ENCODE data around the gene DCAF17.
A peak's percentile ranks its signal among the peaks of the same experiment; 100 is the strongest.
"Not testable (repeated sequence)": the region's sequence is repeated elsewhere in the genome, so short reads cannot be mapped to it uniquely, and the experiment has no call there.

DCAF17 gene

DNA sequence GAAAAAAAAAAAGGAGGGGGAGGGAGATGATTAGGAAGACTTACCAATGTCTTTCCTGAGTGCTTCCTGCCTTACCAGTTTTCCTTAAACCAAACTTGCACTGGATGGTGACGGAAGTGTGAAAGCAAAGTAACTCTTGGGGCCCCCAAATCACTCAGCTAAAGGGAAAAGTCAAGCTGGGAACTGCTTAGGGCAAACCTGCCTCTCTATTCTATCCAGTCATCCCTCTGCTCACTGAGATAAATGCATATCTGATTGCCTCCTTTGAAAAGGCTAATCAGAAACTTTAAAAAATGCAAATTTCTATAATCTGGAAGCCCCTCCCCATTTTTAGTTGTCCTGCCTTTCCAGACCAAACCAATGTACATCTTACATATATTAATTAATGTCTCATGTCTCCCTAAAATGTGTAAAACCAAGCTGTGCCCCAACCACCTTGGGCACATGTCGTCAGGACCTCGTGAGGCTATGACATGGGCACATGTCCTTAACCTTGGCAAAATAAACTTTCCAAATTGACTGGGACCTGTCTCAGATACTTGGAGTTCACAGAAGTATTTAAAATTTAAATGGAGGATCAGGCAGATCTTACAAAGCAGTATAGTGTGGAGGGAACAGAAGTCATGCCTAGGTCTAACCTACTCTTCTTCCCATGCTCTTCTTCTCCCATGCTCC is 81.0 kb downstream of the DCAF17 start:
- no peak for DNase-seq

DNA sequence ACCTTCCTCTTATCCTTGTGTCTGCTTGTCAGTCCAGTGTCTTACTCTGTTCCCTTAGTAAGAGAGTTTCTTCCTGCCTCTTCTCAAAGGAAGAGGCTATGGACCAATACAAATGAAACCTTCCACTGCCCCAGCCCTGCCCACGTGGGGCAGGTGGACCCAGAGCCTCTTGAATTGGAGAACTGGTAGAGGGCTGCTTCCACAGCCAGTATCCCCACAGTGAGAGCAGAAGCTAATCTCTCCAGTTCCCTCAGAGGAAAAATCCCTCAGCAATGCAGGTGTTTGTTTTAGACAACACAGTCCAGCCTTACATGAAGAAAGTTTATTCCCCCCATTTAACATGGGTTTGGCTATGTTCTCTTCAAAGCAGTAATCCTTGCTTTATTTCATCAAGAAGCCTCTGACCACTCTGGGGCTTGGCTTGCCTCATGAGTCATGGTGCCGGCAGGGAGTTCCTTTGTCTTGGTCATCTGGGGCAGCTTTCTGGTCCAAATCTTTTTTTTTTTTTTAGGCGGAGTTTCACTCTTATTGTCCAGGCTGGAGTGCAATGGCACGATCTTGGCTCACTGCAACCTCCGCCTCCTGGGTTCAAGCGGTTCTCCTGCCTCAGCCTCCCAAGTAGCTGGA is 81.8 kb downstream of the DCAF17 start:
- DNase-seq: peak in 1 of 4 experiments; percentile 31

DNA sequence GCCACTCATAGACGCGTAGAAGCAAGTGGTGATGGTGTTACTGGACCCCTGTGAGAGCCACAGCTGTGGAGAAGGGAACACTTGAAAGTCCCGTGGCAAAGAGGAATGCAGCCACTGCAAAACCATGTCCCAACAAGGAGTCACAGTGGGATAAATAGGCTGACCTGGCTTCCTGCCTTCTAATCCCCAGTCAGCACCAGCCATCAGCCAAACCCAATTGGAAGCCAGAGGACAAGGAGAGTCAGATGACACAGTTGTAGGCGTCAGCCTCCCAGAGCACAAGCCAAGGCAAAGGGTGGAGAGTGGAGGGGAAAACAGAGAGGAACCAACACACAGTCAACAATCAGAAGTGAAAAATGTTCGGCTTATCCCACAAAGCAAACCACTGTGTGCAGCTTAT is 82.8 kb downstream of the DCAF17 start:
- peak in 1 of 4 experiments; percentile 15 for DNase-seq

DNA sequence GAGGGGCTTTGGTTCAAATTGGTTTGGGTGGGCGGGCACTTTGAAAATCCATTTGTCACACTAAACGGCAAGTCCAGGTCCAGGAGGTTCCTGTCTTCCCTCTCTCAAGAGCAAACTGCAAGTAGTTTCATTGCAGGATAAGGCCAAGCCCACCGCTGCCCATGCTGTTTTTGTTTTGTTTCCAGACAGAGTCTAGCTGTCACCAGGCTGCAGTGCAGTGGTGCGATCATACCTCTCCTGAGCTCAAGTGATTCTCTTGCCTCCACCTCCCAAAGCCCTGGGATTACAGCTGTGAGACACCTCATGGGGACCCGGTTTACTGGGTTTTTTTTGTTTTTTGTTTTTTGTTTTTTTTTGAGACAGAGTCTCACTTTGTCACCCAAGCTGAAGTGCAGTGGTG is 86.4 kb downstream of the DCAF17 start:
- DNase-seq: no peak

DNA sequence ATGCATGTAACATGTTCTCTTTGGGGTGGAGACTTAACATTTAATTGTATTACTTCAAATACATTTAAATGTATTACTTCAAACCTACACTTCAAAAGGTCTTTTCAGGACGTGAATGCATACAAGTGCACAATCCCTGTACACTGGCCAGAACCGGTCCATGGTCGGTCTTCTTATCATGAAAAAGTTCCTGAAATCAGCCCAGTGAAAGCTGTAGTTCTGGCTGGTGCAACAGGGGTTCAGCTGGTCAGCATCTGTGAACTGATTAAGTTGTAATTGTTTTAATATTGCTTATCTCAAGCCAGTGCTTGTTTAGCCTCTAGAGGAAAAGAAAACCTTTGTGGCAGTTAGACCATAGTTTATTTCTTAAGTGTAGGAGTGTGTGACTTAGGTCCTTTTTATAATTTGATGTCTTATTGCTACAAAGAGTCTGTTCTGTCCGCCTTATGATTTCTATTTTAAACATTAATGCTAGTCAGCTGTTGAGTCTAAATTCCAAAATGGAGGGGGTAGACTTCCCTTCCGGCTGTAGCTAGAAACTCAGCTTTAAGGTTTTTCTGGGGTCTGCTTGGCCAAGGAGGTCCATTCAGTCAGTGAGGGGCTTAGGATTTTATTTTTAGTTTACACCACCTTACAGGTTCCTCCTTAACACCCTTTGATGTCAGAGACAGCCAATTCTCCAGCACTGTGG is 87.5 kb downstream of the DCAF17 start:
- no peak for DNase-seq

DNA sequence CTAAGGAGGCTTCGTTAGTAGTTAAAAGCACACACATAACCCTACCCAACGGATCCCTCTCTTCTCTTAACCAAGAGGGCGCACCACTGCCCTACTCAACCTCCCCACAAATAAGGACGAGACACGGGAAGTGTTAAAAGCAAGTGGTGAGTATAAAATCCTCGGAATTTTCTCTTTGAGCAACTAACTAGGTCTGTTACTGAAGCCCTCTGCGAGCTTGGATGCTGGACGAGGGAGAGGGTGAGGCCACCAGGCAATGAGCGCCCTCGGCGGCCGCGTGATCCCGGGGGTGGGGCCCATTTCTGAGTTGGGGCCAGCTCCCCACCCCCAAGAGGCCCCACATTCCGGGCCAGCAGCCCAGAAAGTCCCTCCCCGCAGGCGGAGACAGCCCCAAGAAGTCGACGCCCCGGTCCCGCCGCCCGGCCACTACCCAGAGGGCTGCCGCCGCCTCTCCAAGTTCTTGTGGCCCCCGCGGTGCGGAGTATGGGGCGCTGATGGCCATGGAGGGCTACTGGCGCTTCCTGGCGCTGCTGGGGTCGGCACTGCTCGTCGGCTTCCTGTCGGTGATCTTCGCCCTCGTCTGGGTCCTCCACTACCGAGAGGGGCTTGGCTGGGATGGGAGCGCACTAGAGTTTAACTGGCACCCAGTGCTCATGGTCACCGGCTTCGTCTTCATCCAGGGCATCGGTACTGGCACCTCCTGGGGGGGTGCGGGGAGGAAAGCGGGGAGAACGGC is 88.2 kb downstream of the DCAF17 start, which contains the start of gene CYBRD1:
Gene CYBRD1, plus strand, starts transcription at position 423 of the 736 bp plus-strand sequence. Its CDS starts 72 bp downstream, at position 495.
- DNase-seq: peak; percentile 72 to 89 (median 78)

DNA sequence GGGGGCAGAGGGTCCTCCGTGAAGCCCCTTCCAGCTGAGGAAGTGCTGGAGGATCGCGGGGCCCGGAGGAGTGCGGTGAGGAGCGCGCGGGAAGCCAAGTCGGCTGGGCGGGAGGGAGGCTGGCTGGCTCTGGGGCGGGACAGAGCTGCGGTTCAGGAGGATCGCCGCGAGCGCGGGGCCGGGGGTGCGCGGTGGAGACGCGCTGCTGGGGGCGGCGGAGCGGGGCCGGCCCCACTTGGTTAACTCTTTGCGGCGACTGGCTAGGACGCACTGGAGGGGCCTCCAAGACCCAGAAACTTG is 88.7 kb downstream of the DCAF17 start:
- DNase-seq: peak in 3 of 4 experiments; percentile 14 to 52 (median 28)

DNA sequence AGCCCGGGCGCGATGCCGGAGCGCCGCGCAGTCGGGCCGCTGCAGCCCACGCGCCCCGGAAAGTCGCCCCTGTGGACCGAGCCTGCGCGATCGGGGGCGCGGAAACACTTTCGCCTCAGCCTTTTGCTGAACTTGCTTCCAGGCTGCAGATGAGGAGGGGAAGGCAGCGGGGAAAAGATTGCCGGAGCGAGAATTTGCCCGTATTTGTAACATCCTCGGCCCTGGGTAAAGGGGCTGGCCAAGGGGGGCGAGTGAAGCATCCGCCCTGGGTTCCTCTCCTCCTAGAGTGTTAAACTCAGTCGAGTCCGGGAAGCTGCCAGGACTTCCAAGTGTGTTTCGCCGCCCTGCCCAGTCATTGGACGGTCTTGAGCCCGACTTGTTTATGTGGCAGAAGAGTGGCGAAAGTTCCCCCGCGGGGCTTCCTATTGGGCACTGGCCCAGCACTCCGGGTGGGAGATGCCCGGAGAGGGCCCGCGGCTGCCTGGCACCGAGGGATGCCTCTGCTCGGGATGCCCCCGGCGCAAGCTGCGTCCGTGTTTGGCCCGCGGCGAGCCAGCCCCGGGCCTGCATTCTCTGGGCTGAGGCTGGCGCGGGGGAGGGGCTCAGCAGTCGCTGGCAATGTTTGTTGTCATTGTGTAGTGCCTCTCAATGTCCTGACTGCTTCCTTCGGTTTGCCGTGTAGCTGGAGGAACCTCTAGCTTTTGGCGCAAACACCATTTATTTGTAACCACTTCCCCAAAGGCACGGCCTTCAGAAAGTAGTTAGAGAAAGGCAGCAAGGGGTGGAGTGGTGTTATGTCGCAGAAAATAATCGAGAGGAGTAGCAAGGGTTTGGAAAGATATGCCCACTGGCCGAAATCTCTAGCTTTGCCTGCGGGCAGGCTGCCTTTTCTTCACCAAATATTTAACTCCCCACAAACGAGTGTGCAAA is 89.3 kb downstream of the DCAF17 start:
- DNase-seq: peak; percentile 69 to 87 (median 80)

DNA sequence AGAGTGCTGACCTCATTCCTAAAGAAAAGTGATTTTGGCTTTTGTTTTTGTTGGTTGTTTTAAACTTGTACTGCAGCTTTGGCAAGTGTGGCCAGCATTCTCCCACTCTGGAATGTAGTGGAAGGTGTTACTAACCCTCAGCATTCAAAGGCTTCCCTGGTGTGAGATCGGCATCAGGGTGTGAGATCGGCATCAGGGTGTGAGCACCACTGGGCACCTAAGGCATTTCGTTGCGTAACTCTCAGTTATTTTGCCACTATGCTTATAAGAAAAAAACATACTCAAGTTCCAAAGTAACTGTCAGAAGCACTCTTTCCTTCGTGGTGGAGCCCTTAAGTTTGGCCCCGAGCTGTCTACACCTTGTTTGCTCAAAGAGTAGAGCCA is 90.0 kb downstream of the DCAF17 start:
- DNase-seq: peak in 3 of 4 experiments; percentile 16 to 25 (median 21)

DNA sequence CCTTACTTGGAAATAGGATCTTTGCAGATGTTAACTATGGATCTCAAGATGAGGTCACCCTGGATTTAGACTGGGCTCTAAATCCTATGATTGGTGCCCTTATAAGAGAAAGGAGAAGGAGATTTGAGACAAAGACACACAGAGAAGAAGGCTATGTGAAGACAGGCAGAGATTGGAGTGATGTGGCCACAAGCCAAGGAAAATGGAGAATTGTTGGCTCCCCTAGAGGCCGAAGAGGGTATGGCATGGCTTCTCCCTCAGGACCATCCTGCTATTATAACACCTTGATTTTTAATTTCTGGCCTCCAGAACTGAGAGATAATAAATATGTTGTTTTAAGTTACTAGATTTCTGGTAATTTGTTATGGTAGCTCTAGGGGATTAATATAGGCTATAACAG is 95.9 kb downstream of the DCAF17 start:
- peak in 2 of 4 experiments; percentile 21 to 32 for DNase-seq

DNA sequence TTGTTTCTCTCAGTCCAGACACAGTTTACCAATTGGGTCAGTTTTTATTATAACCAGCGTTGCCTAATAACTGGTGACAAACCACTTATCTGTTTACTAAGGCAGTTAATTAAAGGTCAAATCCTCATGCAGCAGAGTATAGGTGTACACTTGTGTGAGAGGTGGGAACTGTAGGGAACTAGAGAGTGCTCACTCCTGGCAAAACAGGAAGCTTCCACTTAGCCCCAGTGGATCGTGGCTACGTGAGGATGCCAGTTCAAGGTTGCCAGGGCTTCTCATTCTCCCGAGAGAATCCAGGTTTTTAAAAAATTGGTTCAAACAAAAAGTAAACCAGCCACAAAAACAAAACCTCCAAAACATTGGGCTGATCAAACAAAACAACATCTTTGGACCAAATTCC is 96.4 kb downstream of the DCAF17 start:
- DNase-seq: peak in 1 of 4 experiments; percentile 9

DNA sequence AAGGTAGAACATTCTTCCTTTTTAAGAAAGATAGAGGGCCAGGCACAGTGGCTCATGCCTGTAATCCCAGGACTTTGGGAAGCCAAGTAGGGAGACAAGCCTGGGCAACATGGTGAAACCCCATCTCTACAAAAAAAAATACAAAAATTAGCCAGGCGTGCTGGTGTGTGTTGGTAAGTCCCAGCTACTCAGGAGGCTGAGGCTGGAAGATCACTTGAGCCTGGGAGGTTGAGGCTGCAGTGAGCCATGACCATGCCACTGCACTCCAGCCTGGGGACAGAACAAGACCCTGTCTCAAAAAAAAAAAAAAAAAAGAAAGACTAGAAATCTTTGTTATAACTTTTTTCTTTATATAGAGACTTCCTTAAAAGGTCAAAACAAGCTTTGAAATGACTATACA is 96.8 kb downstream of the DCAF17 start:
- DNase-seq: not testable (repeated sequence)

DNA sequence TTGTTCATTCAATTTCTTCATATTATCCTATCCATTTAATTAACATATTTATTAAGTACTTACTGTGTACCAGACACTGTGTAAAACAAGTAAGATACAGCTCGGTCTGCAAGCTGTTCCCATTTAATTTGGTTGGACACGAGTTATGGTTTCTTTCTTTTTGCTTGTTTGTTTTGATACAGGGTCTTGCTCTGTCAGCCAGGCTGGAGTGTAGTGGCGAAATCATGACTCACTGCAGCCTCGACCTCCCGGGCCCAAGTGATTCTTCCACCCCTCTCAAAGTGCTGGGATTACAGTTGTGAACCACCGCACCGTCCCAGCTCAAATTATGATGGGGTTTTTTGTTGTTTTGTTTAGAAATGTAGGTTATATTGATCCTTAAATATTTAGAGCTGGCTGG is 97.3 kb downstream of the DCAF17 start:
- DNase-seq: peak in 3 of 4 experiments; percentile 17 to 44 (median 32)

DNA sequence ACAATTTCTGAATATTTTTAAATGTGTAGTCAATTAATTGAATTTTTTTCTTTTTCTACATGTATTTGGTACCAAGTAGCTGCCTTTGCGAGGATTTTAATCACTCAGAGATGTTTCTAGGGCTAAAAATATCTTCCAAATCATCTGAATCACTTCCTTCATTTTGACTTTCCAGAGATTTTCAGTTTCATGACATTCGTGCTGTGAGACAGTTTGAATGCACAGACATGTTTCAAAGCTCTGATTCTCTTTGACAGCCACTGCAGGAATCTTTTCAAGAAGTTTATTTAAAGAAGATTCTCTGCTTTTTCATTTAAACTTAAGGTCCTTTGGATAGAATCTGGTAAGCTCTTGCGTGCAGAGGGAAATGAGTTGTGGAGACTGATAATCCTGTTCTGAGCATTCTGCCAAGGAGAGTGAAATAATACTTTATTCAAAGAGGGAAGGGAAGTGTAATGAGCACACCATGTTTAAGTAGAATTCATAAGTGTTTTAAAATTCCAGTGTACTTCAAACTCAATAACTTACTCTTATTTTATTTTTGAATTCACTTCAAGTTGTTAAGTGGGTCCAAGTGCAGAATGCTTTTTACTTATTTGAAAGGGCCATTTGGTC is 97.9 kb downstream of the DCAF17 start:
- DNase-seq: peak in 2 of 4 experiments; percentile 30 to 37

DNA sequence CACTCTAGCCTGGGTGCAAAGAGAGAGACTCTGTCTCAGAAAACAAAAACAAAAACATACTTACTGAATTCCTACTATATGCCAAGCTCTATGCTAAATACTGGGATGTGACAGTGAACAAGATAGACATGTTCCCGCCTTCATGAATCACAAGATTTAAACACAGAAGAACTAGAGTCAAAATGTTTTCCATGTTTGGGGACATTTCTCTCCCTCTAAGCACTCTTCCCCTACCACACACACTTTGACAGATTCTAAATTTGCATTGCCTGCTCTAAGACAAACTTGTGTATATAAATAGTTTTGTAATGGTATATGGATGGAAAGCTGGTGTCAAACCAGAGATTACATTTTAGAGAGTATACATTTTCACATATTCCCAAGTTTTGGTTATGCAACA is 99.3 kb downstream of the DCAF17 start:
- DNase-seq: no peak
